GM23338 (cell line): ENCODE results near the gene TMEM114. TPM values are rescaled to one million over a fixed set of nuclear protein-coding genes. Genes with fewer than 3 reads are reported as not detected.

Experiments
- ATAC-seq: fragments of 200-7000 bp; cut with Tn5 transposase; 3 replicates; pipeline ENCODE4 v1.9.1; 2020
- DNase-seq: peaks from one replicate; pipeline ENCODE4 v3.0.0-alpha.2; 2015; ENCODE audit warnings: low spot score
- H2AFZ ChIP-seq: fragments of 200-600 bp; sonication (generic); 2 replicates; pipeline ENCODE4 v1.8.0; 2016; ENCODE audit warnings: antibody characterized with exemption, mild to moderate bottlenecking, moderate library complexity
- H3F3A ChIP-seq: fragments of 200-600 bp; sonication (generic); replicated peaks from 2 replicates; pipeline ENCODE4 v1.8.0; 2017; ENCODE audit warnings: antibody characterized with exemption, mixed run types, low read depth
- H3K27ac ChIP-seq: fragments of 200-600 bp; sonication (generic); 2 replicates; pipeline ENCODE4 v1.6.1; 2016; ENCODE audit warnings: low read depth
- H3K27me3 ChIP-seq: fragments of 200-600 bp; sonication (generic); 2 replicates; pipeline ENCODE4 v1.8.0; 2016; ENCODE audit warnings: mild to moderate bottlenecking, mixed run types, moderate library complexity; ENCODE audit not compliant: insufficient read depth
- H3K36me3 ChIP-seq: fragments of 200-600 bp; sonication (generic); 2 replicates; pipeline ENCODE4 v1.8.0; 2016; ENCODE audit warnings: mild to moderate bottlenecking; ENCODE audit not compliant: insufficient read depth
- H3K4me1 ChIP-seq: fragments of 200-600 bp; sonication (generic); 2 replicates; pipeline ENCODE4 v1.8.0; 2016; ENCODE audit warnings: mild to moderate bottlenecking, moderate library complexity; ENCODE audit not compliant: insufficient read depth
- H3K4me2 ChIP-seq: fragments of 200-600 bp; sonication (generic); 2 replicates; pipeline ENCODE4 v1.7.1; 2017; ENCODE audit warnings: mixed run types
- H3K4me3 ChIP-seq: fragments of 200-600 bp; sonication (generic); 2 replicates; pipeline ENCODE4 v1.6.1; 2016; ENCODE audit warnings: mixed run types
- H3K79me2 ChIP-seq: fragments of 200-600 bp; sonication (generic); replicated peaks from 2 replicates; pipeline ENCODE4 v1.8.0; 2017; ENCODE audit warnings: mild to moderate bottlenecking; ENCODE audit not compliant: insufficient read depth
- H3K9me2 ChIP-seq: fragments of 200-600 bp; sonication (generic); 2 replicates; pipeline ENCODE4 v1.8.0; 2017; ENCODE audit not compliant: insufficient read depth
- H4K20me1 ChIP-seq: fragments of 200-600 bp; sonication (generic); replicated peaks from 2 replicates; pipeline ENCODE4 v1.8.0; 2017; ENCODE audit warnings: mild to moderate bottlenecking; ENCODE audit not compliant: insufficient read depth
- H3K27ac Mint-ChIP-seq: 2 replicates; pipeline ENCODE4 v1.8.0; 2020; ENCODE audit warnings: inconsistent platforms, mild to moderate bottlenecking, moderate library complexity, mixed read lengths
- H3K27me3 Mint-ChIP-seq: 3 replicates; pipeline ENCODE4 v1.8.0; 2022; ENCODE audit warnings: low read depth, mild to moderate bottlenecking, moderate library complexity, mixed read lengths, inconsistent platforms; ENCODE audit not compliant: insufficient read depth, poor library complexity
- H3K36me3 Mint-ChIP-seq: 3 replicates; pipeline ENCODE4 v1.8.0; 2021; ENCODE audit warnings: low read depth, mild to moderate bottlenecking, inconsistent platforms, moderate library complexity, mixed read lengths
- H3K4me1 Mint-ChIP-seq: 3 replicates; pipeline ENCODE4 v1.8.0; 2020; ENCODE audit warnings: mild to moderate bottlenecking, inconsistent platforms, mixed read lengths
- H3K4me3 Mint-ChIP-seq: 3 replicates; pipeline ENCODE4 v1.8.0; 2021; ENCODE audit warnings: moderate library complexity, mild to moderate bottlenecking, inconsistent platforms, mixed read lengths
- H3K9me3 Mint-ChIP-seq: 3 replicates; pipeline ENCODE4 v1.8.0; 2020; ENCODE audit warnings: moderate library complexity, mild to moderate bottlenecking, inconsistent platforms, mixed read lengths
- CREB1 ChIP-seq: fragments of 250-450 bp; sonication (Bioruptor Pico); IDR thresholded peaks from 2 replicates; pipeline ENCODE4 v1.5.0; 2020; ENCODE audit warnings: low read depth, mild to moderate bottlenecking, moderate library complexity
- CTCF ChIP-seq, 2 experiments: fragments of 200-600 bp in 1 of 2; sonication (generic) in 1 of 2; conservative IDR thresholded peaks; 2 replicates each; pipeline versions ENCODE4 v1.5.1 to v1.6.1; 2016 to 2017; ENCODE audit warnings: antibody characterized with exemption in 2 of 2, low read depth in 2 of 2, mild to moderate bottlenecking in 2 of 2, moderate library complexity in 1 of 2
- ETS1 ChIP-seq: IDR thresholded peaks from 2 replicates; pipeline ENCODE4 v1.6.1; 2016; ENCODE audit warnings: antibody characterized with exemption
- EZH2 ChIP-seq: fragments of 200-600 bp; sonication (generic); IDR thresholded peaks from one replicate; pipeline ENCODE4 v1.8.0; 2017; ENCODE audit warnings: antibody characterized with exemption, mild to moderate bottlenecking, low read depth; ENCODE audit not compliant: unreplicated experiment
- EZH2phosphoT487 ChIP-seq: fragments of 200-600 bp; sonication (generic); IDR thresholded peaks from one replicate; pipeline ENCODE4 v1.8.1; 2018; ENCODE audit warnings: antibody characterized with exemption; ENCODE audit not compliant: unreplicated experiment
- JUNB ChIP-seq: IDR thresholded peaks from one replicate; pipeline ENCODE4 v1.6.1; 2016; ENCODE audit warnings: antibody characterized with exemption; ENCODE audit not compliant: unreplicated experiment
- NANOG ChIP-seq: IDR thresholded peaks from 2 replicates; pipeline ENCODE4 v1.6.1; 2016; ENCODE audit warnings: antibody characterized with exemption, borderline replicate concordance
- POLR2AphosphoS5 ChIP-seq: IDR thresholded peaks from 2 replicates; pipeline ENCODE4 v1.6.1; 2016; ENCODE audit warnings: antibody characterized with exemption, low read depth
- REST ChIP-seq: IDR thresholded peaks from one replicate; pipeline ENCODE4 v1.6.1; 2018; ENCODE audit warnings: antibody characterized with exemption; ENCODE audit not compliant: unreplicated experiment
- STAT1 ChIP-seq: IDR thresholded peaks from one replicate; pipeline ENCODE4 v1.6.1; 2016; ENCODE audit warnings: antibody characterized with exemption; ENCODE audit not compliant: unreplicated experiment
- ZNF114 ChIP-seq: fragments of 250-450 bp; sonication (Bioruptor Pico); IDR thresholded peaks from 2 replicates; pipeline ENCODE4 v1.5.0; 2020; ENCODE audit warnings: mild to moderate bottlenecking, moderate library complexity
- ZNF331 ChIP-seq: fragments of 250-450 bp; sonication (Bioruptor Pico); IDR thresholded peaks from 2 replicates; pipeline ENCODE4 v1.5.0; 2020; ENCODE audit warnings: low read depth, mild to moderate bottlenecking, moderate library complexity
- ZNF462 ChIP-seq: fragments of 250-450 bp; sonication (Bioruptor Pico); IDR thresholded peaks from 2 replicates; pipeline ENCODE4 v1.5.0; 2020; ENCODE audit warnings: mild to moderate bottlenecking, moderate library complexity
- polyA plus RNA-seq: library from polyadenylated mRNA; unstranded; fragments of >200 nt; fragmentation: Nextera tagmentation; extraction: Ambion mirVana; gene quantifications from 2 replicates; pipeline ENCODE4 v1.2.1, GENCODE V29; 2016
- total RNA-seq: library from RNA; depleted of rRNA; stranded (reverse); fragments of >200 nt; shearing (Covaris generic); gene quantifications from 2 replicates; pipeline ENCODE4 v1.2.3, GENCODE V29; 2014

TMEM114 gene
- total and polyA plus RNA-seq, 2 experiments from 2014 or later = 0.47 to 0.52 TPM

GRCh38 chr16:8579559-8579958 lies 10.8 kb downstream of the TMEM114 start:
- H4K20me1 ChIP-seq = no peaks in the 10 kb centered on the region
- Mint-ChIP-seq H3K9me3 (0 out of 3 replicates have a peak, but pooled peaks cover 2% of the 10 kb centered on the region), H3K36me3 (no peaks in the 10 kb centered on the region; the same call in 2 of the 3 replicates), H3K27ac (no peak overlapping the region), H3K4me1 (peaks cover 9% of the 10 kb centered on the region), H3K27me3 (peaks cover 2% of the 10 kb centered on the region), H3K4me3 (no peak overlapping the region)
- H3F3A ChIP-seq = no peaks in the 10 kb centered on the region
- H3K4me2 ChIP-seq = no peak overlapping the region
- H2AFZ ChIP-seq = no peak overlapping the region
- no peaks in the 10 kb centered on the region for H3K4me1 ChIP-seq
- H3K36me3 ChIP-seq = no peaks in the 10 kb centered on the region
- no peak for TF ChIP-seq ETS1
- TF ChIP-seq ZNF114 (CRISPR knock-in tag) = no peak
- TF ChIP-seq STAT1 = no peak
- TF ChIP-seq EZH2 = no peak
- TF ChIP-seq POLR2AphosphoS5 = no peak
- TF ChIP-seq ZNF462 (CRISPR knock-in tag) = no peak
- TF ChIP-seq REST = no peak
- TF ChIP-seq CTCF (conservative IDR thresholded peaks at IDR 0.05; ENCODE audit: low read depth in 2 of 2) = no peak
- TF ChIP-seq NANOG = no peak
- TF ChIP-seq EZH2phosphoT487 = no peak
- no peak for TF ChIP-seq ZNF331 (CRISPR knock-in tag)
- TF ChIP-seq CREB1 (CRISPR knock-in tag) = no peak
- TF ChIP-seq JUNB = no peak
- no peak overlapping the region for H3K27ac ChIP-seq
- H3K9me2 ChIP-seq = no peaks in the 10 kb centered on the region; the same call in 1 of the 2 replicates
- H3K27me3 ChIP-seq = no peaks in the 10 kb centered on the region
- no peaks in the 10 kb centered on the region for H3K79me2 ChIP-seq
- no peak overlapping the region for H3K4me3 ChIP-seq
- DNase-seq (no peak), ATAC-seq (no peak)
